Activated T-cell treated with anti-CD3 and anti-CD28 coated beads, Interleukin-2, amount 50 U/mL, for 1 hour (primary cell): Measurements from ENCODE around the gene ECI1.
"Not testable (repeated sequence)": the region's sequence is repeated elsewhere in the genome, so short reads cannot be mapped to it uniquely, and the experiment has no call there.

Experiments
- DNase-seq: peaks from one replicate; pipeline ENCODE4 v3.0.0-alpha.2; 2020

The ECI1 gene

DNA sequence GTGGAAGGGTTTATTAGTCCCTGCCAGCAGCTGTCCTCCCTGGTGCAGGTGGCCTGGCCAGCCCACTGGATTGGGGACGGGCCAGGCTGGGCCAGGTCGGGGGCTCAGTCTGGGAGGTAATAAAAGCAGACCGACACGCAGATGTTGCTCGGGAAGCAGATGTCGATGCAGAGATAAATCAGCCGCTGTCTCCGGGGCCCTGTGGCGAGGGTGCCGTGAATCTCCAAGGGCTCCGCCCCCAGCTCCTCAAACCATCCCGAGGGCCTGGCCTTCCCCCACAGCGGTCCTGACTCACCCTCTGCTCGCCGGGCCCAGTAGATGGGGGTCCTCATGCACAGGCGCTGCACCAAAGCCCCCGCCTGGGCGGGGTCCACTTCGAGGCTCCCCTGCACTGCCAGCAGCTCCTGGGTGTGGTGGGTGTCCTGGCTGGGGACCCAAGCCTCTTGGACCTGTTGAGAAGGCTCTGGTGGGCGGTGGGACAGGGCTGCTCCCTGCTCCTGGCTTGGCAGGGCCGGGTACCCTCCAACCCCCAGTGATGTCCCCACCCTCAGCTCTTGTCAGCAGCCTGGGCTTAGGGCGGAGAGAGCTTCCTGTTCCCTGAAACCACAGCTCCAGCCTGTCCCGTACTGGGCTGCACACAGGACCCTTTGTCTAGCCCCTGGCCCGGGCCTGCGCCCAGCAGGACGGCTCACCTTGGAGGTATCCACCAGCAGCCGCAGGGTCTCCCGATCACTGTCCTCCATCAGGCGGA is 42.0 kb downstream of the ECI1 start:
- DNase-seq: no peak

DNA sequence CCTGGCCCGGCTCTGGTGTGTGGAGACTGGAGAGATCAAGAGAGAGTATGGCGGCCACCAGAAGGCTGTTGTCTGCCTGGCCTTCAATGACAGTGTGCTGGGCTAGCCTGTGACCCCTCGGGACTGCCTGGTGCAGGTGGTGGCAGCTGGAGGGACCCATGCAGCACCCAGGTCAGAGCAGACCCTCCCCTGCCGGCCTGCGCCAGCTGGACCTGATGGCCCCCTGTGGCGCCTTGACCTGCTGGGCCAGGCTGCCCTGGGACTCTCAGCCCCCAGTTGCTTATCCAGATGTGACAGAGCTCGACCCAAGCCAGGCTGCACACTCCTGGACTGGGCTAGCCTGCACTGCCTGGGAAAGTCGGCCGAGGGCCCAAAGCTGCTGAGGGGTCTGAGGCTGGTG is 42.6 kb downstream of the ECI1 start:
- no peak for DNase-seq

DNA sequence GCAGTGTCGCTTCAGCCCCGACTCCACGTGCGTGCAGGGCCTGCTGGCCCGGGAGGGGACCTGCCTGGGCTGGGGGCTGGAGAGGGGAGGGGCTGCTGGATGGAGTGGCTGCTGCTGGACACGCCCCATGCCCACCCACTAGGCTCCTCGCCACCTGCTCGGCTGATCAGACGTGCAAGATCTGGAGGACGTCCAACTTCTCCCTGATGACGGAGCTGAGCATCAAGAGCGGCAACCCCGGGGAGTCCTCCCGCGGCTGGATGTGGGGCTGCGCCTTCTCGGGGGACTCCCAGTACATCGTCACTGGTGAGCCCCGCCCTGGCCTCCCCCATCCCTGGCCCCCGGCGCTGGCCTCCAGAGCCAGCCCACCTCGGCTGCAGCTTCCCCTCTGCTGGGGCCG is 43.1 kb downstream of the ECI1 start:
- no peak for DNase-seq

DNA sequence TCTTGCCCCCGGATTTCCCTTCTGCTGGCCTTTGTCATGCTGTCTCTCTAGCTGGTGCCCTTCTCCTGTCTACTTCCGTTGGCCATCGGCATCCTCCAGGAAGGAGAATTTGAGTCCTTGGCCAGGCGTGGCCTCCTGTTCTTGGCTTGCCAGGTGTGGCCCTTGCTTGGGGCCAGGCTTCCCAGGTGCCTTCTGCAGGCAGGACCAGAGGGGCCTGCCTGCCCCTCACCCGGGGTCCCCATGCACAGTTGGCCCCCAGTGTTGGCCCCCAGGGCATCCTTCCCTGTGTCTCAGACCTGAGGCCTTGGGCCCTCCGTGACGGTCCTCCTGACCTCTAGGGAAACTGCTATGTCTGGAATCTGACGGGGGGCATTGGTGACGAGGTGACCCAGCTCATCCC is 43.5 kb downstream of the ECI1 start:
- no peak for DNase-seq

DNA sequence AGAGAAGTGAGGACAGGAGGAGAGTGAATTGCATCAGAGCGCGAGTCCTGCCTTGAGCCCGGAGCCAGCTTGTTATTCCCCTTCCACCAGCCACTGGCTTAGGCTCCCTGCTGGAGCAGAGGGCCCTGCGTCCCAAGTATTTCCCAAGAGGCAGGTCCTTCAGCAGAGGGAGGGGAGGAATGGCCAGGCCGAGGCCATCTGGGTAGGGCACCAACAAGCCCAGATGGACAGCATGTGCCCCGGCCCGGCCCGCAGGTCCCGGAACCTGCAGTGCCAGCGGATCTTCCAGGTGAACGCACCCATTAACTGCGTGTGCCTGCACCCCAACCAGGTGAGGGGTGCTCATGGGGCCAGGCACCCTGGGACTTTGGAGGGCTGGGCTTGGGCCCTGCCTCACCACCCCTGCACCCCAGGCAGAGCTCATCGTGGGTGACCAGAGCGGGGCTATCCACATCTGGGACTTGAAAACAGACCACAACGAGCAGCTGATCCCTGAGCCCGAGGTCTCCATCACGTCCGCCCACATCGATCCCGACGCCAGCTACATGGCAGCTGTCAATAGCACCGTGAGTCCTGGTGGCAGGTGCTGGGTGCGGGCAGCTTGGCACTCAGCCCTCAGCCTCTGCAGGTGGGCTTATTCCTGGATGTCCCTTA is 44.5 kb downstream of the ECI1 start:
- DNase-seq: no peak

DNA sequence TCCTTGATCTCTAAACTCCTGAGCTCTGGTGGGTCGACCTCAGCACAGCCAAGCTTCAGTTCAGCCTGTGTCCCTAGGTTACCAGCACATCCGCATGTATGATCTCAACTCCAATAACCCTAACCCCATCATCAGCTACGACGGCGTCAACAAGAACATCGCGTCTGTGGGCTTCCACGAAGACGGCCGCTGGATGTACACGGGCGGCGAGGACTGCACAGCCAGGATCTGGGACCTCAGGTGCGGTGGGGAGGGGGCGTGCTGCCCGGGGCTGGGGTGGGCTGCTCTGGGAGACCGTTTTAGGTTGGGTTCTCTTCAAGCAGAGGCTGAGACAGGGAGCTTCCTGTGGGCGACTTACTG is 45.0 kb downstream of the ECI1 start:
- no peak for DNase-seq

DNA sequence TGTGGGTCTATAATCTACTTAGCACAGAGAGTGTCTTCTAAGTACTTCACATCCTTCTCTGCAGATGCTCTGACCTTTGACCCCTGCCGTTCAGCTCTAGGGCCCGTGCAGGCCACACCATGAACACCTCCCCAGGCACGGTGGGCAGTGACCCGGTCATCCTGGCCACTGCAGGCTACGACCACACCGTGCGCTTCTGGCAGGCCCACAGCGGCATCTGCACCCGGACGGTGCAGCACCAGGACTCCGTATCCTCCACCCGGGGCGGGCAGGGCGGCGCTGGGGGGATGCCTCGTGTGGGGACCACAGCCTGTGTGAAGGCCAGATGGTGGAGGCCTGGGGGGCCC is 45.4 kb downstream of the ECI1 start:
- DNase-seq: no peak

DNA sequence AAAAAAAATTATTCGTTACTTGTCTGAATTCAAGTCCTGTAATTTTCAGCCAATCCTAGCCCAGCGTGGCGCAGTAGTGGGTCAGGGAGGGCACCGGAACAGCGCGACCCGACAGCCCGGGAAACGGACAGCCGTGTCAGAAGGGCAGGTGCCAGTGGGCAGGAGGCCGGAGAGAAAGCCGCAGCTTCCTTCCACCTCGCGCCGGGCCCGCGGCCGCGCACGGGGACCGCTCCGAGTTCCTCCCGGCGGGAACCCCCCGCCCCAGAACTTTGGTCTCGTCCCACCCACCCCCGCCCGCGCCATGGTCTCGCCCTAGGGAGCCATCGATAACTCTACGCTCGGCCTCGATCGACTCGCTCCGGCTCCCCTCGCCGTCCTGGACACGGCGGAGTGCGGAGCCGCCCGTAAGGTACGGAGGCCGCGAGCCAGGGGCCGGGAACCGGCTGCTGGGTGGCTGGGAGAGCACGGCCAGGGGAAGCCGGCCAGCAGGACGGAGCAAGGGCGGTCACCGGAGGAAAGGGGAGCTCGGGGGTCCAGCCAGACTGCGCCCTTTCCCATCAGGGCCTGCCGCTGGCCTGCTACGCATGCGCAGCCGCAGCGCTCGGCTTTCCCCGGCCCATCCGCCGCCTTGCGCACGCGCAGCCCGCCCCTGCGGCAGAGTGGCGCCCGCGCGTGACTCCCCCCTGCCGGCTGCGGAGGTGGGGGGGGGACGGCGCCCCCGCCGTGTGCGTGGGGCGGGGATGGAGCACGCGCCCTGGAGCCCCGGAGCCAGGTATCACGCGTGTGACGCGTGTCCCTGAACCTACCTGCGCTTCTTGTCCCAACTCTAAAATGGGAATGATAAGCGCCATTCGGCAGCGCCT is 46.1 kb downstream of the ECI1 start, which contains the start of gene MLST8:
Gene MLST8, plus strand, starts transcription at position 351 of the 863 bp plus-strand sequence. CDS start 632 bp downstream, outside the sequence.
- DNase-seq: peak; percentile 96

DNA sequence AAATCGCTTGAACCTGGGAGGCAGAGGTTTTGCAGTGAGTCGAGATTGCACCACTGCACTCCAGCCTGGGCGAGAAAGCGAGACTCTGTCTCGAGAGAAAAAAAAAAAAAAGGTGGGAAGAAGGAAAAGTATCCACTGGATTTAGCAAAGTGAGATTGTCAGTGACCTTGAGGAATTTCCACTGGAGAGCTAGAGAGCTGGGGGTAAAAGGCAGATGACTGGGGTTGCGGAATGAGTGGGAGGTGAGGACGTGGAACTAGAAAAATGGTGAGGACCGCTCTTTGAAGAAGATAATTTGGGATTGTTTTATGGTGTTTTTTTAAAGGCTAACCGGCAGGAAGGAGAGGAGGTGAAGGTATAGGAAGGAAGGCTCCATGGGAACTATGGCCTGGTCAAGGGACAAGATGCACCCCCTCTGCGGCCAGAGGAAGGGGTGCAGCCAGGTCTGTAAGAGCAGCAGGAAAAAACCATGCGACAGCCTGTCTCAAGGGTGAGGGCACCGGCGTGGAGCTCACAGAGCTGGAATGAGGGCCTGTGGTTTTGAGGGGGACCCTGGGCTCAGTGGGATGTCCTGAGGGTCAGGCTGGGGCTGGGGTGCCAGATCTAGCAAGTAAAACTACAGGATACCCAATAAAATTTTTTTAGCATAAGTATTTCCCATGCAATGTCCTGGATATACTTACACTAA is 46.8 kb downstream of the ECI1 start:
- DNase-seq: peak; percentile 28

DNA sequence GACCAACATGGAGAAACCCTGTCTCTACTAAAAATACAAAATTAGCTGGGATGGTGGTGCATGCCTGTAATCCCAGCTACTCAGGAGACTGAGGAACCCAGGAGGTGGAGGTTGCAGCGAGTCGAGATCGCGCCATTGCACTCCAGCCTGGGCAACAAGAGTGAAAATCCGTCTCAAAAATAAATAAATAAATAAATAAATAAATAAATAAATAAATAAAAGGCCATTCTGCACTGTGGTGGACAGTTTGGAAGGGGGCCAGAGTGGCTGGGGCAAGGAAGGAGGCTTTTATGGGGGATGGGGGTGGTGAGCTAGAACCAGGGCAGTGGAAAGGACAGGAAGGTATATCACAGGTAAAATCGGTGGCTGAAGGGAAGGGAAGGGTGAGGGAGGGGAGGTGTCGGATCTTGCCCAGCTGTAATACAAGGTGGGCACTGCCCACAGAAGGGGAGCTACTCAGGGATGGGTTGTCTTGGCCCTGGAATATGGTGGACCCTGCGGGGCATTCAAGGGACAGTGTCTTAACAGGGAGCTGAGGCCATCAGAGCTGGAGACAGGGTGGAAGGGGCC is 48.2 kb downstream of the ECI1 start:
- not testable (repeated sequence) for DNase-seq

DNA sequence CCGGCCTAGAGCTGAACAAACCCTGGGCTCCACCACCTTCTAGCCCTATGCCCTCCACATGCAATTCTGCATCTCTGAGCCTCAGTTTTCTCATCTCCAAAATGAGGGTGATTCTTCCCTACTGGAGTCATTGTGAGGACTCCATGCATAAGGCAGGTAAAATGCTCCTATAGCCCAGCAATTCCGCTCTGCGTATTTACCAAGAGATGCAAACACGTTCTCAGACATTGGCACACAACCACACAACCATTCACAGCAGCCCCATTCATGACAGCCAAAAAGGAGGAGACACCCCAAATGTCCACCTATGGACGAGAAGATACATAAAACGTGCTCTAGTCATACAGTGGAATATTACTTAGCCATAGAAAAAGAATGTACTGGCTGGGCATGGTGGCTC is 51.1 kb downstream of the ECI1 start:
- no peak for DNase-seq

DNA sequence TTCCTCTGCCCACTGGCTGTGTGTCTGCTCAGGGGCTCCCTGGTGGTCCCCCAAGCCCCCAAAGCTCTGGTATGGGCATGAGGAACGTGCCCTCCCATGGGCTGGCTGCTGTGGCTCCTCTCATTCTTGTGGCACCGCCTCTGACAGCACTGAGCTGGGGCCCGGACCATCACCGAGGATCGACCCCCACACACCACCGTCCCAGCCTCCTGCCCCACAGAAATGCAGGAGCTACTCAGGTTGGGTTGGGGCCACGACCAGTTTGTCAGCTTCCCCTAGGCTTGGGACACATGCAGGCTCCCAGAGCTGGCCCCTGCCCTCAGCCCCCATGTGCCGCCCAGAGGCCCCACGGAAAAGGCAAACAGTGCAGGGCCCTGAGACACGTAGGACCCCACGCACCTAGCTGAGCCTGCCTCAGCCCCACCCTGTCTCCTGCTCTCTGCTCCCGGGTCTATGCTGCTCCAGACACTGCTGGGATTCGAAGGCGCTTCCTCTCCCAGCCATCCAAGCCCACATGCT is 51.7 kb downstream of the ECI1 start:
- DNase-seq: no peak

DNA sequence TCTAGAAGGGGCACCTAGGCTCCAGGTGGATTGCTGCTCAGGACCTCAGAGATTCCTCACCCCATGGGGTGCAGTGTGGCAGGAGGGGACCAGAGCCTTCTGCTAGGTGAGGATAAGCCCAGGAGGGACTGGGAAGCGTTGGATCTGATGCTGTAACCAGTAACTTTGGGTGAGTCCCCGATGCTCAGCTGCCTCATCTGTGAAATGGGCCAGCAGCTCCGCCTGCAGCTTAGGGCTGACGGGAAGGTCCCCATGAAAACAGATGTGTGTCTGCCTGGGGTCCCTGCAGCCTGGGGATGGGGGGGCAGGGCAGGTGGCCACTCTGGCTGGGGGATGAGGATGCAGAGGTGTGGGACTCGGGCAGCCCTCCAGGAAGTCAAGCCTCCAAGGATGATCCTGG is 52.3 kb downstream of the ECI1 start:
- DNase-seq: no peak

DNA sequence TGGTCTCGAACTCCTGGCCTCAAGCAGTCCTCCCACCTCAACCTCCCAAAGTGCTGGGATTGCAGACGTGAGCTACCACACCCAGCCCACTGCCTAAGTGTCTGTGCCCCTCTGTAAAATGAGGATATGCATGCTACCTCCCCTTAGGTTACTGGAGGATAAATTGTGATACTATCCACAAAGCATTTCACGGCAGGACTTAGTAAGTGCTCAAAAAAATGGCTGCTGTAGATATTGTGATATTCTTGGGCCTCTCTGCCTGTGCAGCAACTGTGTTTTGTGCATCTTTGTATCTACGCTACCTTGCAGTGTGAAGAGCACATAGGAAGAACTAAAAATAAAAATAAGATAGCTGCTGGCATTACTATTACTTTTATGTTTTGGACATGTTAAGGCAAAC is 53.1 kb downstream of the ECI1 start:
- no peak for DNase-seq

DNA sequence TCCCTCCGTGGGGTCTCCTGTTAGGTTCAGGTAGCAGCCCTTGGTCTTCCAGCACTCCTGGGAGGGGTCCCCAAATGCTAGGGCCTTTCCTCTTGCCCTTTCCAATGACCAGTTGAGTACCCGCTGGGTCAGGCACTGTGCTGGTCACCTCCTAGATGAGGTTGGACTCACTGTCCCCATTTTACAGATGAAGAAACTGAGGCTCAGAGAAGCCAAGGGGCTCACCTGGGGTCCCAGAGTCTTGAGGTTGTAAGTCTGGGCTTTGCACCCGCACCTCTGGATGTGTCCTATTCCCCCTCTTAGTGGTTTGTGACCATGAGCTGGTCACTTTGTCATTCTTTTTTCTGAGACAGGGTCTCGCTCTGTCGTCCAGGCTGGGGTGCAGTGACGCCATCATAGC is 53.6 kb downstream of the ECI1 start:
- no peak for DNase-seq

DNA sequence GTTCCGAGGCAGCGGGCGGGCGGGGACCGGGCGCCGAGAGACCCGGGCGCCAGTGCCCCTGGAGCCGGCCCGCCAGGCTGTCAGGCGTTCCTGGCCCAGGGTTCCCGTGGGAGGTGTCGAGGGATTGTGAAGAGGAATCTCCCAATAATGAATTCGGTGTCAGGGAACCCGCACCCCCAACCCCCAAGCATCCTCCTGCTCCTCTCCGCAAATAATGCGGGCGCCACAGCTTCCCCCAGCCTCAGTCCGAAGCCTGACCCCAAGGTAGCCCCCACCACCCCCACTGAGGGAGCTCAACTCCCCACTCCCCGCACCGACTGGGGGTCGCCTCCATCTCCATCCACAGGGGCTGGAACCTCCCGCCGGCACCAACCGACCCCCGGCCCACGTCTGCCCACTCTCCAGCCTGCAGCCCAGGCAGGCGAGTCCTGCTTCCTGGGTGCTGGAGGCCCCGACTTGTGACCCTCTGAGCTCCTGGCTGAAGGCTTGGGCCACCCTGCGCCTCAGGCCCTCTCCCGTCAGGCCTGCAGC is 54.3 kb downstream of the ECI1 start:
- DNase-seq: no peak

DNA sequence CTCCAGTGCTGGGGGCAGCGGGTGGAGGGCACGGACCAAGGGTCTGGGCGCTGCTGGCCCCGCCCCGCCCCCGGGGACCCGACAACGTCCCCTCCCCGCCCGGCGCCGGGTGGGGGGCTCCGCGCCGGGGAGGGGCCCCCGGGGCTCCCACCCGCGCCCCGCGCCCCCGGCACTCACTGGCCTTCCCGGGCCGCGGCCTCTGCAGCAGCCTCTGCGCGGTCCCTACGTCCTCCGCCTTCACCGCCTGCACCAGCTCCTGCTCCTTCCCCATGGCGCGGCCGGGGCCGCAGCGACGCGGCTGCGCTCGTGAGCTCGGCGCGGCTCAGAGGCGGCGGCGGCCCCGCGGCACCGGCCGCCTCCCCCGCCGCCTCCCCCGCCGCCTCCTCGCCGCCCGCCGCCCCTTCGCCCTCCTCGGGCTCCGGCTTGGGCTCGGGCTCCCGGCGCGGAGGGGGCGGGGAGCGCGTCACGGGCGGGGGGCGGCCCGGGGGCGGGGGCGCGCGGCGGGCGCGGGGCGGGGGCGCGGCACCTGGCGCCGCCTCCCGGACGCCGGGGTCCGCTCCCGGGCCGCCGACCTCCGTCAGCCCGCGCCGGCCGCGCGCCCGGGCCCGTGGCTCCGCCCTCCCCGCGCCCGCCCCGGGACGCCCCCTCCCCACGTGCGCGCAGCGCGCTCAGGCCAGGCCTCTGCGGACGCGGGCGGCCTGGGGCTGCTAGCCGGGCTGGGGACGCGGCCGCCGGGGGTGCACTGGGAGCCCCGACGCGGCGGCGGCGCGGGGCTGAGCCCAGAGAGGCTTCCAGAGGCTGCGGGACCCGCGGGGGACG is 55.0 kb downstream of the ECI1 start, which contains the start of gene CASKIN1:
Gene CASKIN1, minus strand, starts transcription at position 444 of the 819 bp plus-strand sequence. Its CDS starts 173 bp downstream, at position 271.
- peak; percentile 32 for DNase-seq

DNA sequence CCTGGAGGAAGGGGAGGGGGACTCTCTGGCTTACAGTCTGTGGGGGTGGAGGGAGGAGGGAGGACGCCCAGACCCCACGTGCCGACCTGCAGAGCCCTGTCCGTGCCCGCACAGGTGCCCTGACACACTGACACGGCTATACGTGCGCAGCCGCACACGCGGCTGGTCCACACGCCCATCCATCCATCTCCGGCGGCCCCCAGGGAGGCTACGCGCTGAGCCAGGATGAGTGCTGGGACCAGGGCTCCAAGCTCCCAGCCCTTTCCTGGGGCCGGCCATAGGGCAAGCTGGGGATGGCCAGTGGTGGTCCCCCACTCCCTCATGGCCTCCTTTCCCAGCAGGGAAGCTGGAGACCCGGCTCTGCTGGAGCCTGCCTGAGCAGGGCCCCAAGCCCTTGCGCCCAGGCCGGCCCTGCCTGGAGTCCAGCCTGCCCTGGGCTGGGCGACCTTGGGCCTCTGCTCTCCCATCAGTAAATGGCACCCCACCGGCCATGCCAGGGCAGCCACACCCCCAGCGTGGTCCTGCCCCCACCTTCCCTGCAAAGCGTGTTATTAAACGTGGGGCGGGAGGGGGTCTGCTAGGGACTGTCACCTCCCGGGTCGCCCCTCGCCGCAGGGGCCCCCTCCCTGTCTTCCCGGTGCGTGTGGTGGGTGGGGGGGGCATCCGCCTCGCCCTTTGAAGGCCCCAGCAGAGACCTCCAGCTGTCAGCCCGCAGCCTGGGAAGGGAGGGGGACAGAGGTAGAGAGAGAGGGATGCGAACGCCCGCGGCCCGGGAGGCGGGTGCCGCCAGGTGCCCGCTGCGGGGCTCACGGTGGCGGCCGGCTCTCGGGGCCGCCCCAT is 55.8 kb downstream of the ECI1 start:
- no peak for DNase-seq

DNA sequence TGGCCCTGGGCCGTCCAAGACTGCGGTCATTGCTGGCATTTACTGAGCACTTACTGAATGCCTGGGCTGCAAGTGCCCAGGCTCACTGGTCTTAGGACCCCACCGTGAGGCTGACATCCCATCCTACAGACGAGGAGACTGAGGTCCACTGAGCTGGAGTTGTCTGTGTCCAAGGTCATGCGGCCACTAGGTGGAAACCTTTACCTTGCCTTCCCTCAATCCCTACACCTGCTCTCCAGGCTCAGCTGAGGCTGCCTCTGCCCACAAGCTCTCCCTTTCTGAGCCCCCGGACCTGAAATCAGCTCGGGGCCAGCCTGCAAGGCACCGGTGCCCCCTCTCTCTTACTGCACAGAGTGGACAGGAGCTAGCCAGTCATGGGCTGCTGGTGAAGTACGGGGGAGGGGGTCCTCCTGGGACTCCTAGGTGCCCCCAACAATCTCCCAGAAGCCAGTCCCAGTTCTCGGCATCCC is 56.5 kb downstream of the ECI1 start:
- DNase-seq: peak; percentile 55

DNA sequence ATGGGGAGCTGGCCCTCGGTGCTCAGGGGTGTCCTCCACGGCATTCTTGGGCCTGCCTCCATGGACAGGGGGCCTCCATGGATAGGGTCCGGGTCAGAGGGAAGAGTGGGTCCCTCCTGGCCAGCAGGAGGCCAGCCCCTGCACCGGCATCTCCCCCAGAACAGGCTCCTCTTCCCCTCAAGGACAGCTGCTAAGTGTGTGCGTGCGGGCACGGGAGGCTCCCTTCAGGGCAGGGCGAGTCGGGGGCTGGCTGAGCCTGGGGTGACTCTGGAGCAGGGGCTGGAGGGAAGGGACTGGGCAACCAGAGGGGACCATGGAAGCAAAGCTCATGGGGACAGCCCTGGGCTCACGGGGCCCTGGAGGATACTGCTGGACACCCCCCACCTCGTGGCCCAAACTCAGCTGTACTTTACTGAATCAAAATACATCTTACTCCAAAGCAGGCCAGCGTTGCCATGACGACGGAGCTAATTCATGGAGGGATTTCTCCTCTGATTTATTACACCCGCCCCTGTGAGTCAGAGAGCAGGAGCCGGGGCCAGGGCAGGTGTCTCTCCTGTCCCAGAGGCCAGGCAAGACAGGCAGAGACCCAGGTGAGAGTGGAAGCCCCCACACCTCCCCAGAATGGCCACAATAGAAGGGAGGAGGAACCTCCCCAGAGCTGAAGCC is 57.1 kb downstream of the ECI1 start:
- no peak for DNase-seq
